ENCODE data around the gene SGIP1.

- TF ChIP-seq CTCF (IDR thresholded peaks at IDR 0.05) (no peak), EZH2phosphoT487 (IDR thresholded peaks at IDR 0.05) (no peak)
These were observed 151.3 kb downstream of the SGIP1 start for GRCh38 chr1:66685265-66685664.

Measured in neural progenitor cell (in vitro differentiated cells).